Glutamatergic neuron (in vitro differentiated cells): ENCODE measurements around the gene ZBTB40. TPM values are rescaled to one million over a fixed set of nuclear protein-coding genes. Genes with fewer than 3 reads are reported as not detected.

Experiments used
- DNase-seq: peaks from one replicate; pipeline ENCODE4 v3.0.0; 2022
- H3K27ac Mint-ChIP-seq: one replicate; pipeline ENCODE4 v1.8.0; 2020; ENCODE audit warnings: mild to moderate bottlenecking, mixed read lengths, inconsistent platforms; ENCODE audit not compliant: unreplicated experiment
- H3K27me3 Mint-ChIP-seq: one replicate; pipeline ENCODE4 v1.8.0; 2020; ENCODE audit warnings: mild to moderate bottlenecking, moderate library complexity, mixed read lengths, inconsistent platforms; ENCODE audit not compliant: unreplicated experiment
- H3K36me3 Mint-ChIP-seq: one replicate; pipeline ENCODE4 v1.8.0; 2020; ENCODE audit warnings: mild to moderate bottlenecking, mixed read lengths, inconsistent platforms; ENCODE audit not compliant: unreplicated experiment
- H3K4me1 Mint-ChIP-seq: one replicate; pipeline ENCODE4 v1.8.0; 2020; ENCODE audit warnings: mild to moderate bottlenecking, low read depth, mixed read lengths, inconsistent platforms; ENCODE audit not compliant: unreplicated experiment
- H3K4me3 Mint-ChIP-seq: one replicate; pipeline ENCODE4 v1.8.0; 2020; ENCODE audit warnings: mild to moderate bottlenecking, mixed read lengths, inconsistent platforms; ENCODE audit not compliant: unreplicated experiment
- H3K9me3 Mint-ChIP-seq: one replicate; pipeline ENCODE4 v1.8.0; 2020; ENCODE audit warnings: mild to moderate bottlenecking, moderate library complexity, mixed read lengths, inconsistent platforms; ENCODE audit not compliant: unreplicated experiment
- total RNA-seq: library from RNA; stranded (reverse); fragmentation: NEBNext Ultra II Directional; extraction: Animal tissue kit (Norgen Biotek cat#: 25700); gene quantifications from one replicate; pipeline ENCODE4 v1.2.1, GENCODE V29; 2021; ENCODE audit not compliant: unreplicated experiment
- TF ChIP-seq, protein P1 (sequence below): fragments of 200-600 bp; sonication (generic); IDR thresholded peaks from one replicate; pipeline ENCODE4 v1.5.0; 2021; ENCODE audit not compliant: partially characterized antibody, unreplicated experiment

ZBTB40 gene
- total RNA-seq, 1 donor from 2014 or later: 25.7 TPM

DNA sequence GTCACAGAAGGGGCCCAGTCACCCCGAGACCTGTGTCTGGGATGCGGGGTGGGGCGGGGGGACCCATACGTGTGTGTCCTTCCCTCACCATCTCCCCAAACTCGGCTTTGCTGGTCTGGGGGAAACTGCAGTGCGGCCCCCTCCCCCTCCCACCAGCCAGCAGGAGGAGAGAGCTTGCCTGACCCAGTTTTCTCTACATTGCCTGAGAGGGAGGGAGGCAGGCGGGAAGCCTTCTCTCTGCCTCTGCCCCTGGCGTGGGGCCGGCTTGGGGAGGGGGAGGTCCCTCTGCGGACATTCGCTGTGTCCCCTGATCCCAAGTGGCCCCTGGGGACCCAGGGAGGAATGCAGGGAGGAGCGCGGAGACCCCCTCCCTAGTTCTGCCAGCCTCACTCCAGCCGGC is 115.5 kb downstream of the ZBTB40 start:
- Mint-ChIP-seq H3K27me3 (peaks cover 19% of the 10 kb centered on the region), H3K4me1 (peaks cover 10% of the 10 kb centered on the region), H3K4me3 (no peak overlapping the region), H3K36me3 (no peaks in the 10 kb centered on the region), H3K27ac (no peak overlapping the region), H3K9me3 (peaks cover 2% of the 10 kb centered on the region)
- TF ChIP-seq, protein P1, sequence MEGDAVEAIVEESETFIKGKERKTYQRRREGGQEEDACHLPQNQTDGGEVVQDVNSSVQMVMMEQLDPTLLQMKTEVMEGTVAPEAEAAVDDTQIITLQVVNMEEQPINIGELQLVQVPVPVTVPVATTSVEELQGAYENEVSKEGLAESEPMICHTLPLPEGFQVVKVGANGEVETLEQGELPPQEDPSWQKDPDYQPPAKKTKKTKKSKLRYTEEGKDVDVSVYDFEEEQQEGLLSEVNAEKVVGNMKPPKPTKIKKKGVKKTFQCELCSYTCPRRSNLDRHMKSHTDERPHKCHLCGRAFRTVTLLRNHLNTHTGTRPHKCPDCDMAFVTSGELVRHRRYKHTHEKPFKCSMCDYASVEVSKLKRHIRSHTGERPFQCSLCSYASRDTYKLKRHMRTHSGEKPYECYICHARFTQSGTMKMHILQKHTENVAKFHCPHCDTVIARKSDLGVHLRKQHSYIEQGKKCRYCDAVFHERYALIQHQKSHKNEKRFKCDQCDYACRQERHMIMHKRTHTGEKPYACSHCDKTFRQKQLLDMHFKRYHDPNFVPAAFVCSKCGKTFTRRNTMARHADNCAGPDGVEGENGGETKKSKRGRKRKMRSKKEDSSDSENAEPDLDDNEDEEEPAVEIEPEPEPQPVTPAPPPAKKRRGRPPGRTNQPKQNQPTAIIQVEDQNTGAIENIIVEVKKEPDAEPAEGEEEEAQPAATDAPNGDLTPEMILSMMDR: no peak
- no peak for DNase-seq

DNA sequence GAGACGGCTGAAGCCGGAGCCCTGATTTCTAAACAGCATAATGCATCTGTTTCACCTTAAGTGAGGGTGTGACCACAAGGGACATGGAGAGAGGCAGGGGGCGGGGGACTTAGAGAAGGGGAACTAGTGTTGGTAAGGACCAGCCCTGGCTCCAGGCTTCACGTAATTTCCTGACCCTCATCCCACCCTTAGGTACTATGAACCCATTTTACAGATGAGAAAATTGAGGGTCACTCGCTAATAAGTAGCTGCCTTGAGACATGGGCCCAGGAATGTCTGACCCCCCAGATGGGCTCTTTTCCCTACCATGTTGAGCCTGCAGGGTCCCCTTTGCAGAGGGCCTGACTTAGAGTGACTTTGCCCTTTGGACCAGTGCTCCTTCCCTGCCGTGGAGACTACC is 116.3 kb downstream of the ZBTB40 start:
- peaks cover 12% of the 10 kb centered on the region for H3K4me1 Mint-ChIP-seq
- no peaks in the 10 kb centered on the region for H3K36me3 Mint-ChIP-seq
- no peak overlapping the region for H3K27ac Mint-ChIP-seq
- no peak for DNase-seq
- no peak overlapping the region for H3K4me3 Mint-ChIP-seq
- H3K9me3 Mint-ChIP-seq: peaks cover 2% of the 10 kb centered on the region
- H3K27me3 Mint-ChIP-seq: peaks cover 16% of the 10 kb centered on the region
- TF ChIP-seq, protein P1: no peak

DNA sequence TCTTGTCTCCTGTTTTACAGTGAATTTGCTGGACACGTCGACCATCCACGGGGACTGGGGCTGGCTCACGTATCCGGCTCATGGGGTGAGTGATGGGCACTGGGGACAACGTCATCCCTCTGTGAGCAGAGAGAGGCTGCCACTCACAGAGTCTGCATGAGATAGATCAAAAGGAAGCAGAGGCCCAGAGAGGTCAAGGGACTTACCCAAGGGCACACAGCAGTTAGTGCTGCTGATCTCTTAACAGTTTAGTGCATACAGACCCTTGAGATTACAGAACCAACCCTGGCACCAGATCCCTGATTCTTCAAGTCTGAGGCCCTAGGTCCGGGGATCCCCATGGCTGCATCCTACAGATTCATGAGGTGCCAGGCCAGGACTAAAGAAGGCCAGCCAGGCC is 117.6 kb downstream of the ZBTB40 start:
- TF ChIP-seq, protein P1: no peak
- Mint-ChIP-seq H3K4me3 (no peak overlapping the region), H3K27me3 (peaks cover 15% of the 10 kb centered on the region), H3K36me3 (no peaks in the 10 kb centered on the region), H3K4me1 (peaks cover 12% of the 10 kb centered on the region), H3K9me3 (peaks cover 2% of the 10 kb centered on the region), H3K27ac (no peak overlapping the region)
- no peak for DNase-seq

DNA sequence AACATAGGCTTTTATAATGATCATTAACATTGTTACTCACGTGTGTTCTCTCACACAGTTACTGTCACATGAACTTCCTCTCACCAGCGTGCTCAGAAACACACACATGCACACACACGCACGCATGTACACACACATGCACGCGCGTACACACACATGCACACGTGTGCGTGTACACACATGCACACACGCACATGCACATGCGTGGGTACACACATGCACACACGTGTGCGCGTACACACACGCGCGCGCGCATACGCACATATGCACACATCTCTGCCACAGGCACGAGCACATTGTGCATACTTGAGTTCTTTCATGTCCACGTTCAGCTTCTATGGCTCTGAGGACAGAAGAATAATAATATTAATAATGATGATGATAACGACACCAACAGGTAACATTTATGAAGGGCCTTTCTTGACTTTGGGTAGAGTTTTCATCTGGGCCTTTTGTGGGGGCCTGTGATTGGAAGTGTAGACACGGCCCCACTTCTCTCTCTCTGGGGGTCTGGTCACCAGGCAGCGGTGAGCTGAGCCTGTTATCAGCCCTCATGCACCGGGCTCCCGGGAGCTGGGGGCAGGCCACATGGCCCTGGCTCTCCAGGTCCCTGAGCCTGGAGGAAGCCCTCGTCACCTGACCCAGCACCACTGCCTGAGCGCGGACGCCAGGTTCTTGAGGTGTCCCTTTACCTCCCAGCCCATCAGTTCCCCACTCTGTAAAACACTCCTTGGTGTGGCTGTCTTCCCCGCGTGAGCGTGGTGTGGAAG is 118.7 kb downstream of the ZBTB40 start:
- Mint-ChIP-seq H3K36me3 (no peaks in the 10 kb centered on the region), H3K4me1 (peaks cover 10% of the 10 kb centered on the region), H3K4me3 (no peak overlapping the region), H3K27ac (peak overlapping the region; percentile 33), H3K9me3 (peaks cover 2% of the 10 kb centered on the region), H3K27me3 (peaks cover 13% of the 10 kb centered on the region)
- TF ChIP-seq, protein P1: no peak
- DNase-seq: no peak

DNA sequence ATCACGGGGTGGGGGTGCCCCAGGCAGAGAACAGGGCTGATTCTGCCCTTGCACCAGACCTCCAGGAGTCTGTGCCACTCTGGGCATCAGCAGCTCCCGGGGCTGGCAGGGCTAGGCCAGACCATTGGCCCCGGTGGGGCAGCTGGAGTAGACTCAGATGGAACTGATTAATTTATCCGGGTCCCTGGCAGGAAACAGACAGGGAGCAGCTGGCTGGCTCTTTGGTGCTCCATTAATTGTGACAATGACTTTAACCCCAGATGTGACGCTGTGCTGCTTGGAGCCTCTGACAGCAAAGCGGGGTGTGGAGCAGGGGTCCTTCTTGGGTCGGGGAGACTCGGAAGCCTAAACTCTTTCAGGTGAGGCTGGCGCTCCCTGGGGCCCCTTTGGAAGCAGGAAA is 121.2 kb downstream of the ZBTB40 start:
- peaks cover 12% of the 10 kb centered on the region for H3K27me3 Mint-ChIP-seq
- peaks cover 7% of the 10 kb centered on the region for H3K9me3 Mint-ChIP-seq
- H3K4me1 Mint-ChIP-seq: peaks cover 6% of the 10 kb centered on the region
- no peak overlapping the region for H3K27ac Mint-ChIP-seq
- no peak for DNase-seq
- no peak overlapping the region for H3K4me3 Mint-ChIP-seq
- TF ChIP-seq, protein P1: no peak
- no peaks in the 10 kb centered on the region for H3K36me3 Mint-ChIP-seq
